ENCODE data around the gene SARS1.

DNA sequence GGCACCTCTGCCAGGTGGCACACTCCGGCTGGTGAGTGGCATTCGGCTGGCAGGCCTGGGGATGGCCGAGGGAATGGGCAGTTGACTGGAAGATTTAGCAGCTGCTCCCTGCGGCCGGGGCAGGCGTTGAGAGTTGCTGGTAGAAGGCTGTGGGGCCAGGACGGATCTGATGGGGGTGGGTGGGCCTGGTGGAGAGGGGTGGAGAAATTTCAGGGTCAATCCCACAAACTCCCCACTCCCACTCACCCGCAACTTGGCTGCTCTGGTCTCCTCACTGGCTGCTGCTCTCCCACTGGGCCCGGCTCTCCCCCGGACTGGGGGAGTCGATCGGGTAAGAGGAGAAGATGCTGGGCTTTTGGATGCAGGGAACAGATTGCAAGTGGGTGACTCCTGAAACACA lies 67.1 kb downstream of the SARS1 start:
- TF ChIP-seq, protein P1, sequence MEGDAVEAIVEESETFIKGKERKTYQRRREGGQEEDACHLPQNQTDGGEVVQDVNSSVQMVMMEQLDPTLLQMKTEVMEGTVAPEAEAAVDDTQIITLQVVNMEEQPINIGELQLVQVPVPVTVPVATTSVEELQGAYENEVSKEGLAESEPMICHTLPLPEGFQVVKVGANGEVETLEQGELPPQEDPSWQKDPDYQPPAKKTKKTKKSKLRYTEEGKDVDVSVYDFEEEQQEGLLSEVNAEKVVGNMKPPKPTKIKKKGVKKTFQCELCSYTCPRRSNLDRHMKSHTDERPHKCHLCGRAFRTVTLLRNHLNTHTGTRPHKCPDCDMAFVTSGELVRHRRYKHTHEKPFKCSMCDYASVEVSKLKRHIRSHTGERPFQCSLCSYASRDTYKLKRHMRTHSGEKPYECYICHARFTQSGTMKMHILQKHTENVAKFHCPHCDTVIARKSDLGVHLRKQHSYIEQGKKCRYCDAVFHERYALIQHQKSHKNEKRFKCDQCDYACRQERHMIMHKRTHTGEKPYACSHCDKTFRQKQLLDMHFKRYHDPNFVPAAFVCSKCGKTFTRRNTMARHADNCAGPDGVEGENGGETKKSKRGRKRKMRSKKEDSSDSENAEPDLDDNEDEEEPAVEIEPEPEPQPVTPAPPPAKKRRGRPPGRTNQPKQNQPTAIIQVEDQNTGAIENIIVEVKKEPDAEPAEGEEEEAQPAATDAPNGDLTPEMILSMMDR (IDR thresholded peaks at IDR 0.05; ENCODE audit: control extremely low read depth in 1 of 3, insufficient read depth in 1 of 3, low read depth in 1 of 3, low read length in 3 of 3) = no peak
- TF ChIP-seq POLR2A (IDR thresholded peaks at IDR 0.05; ENCODE audit: control extremely low read depth in 1 of 2, low read depth in 2 of 2, low read length in 2 of 2) (no peak), GABPA (IDR thresholded peaks at IDR 0.05; ENCODE audit: borderline replicate concordance, insufficient read depth, low read length) (no peak), TEAD4 (IDR thresholded peaks at IDR 0.05; ENCODE audit: low read depth, low read length) (no peak), GTF2F1 (IDR thresholded peaks at IDR 0.05; ENCODE audit: borderline replicate concordance, low read depth, low read length) (no peak), EP300 (IDR thresholded peaks at IDR 0.05; ENCODE audit: borderline replicate concordance in 1 of 2, low read depth in 2 of 2, low read length in 2 of 2) (no peak), SRF (IDR thresholded peaks at IDR 0.05; ENCODE audit: low read depth, low read length) (no peak), JUN (IDR thresholded peaks at IDR 0.05; ENCODE audit: low read depth, low read length) (no peak), ZNF274 (IDR thresholded peaks at IDR 0.05; ENCODE audit: borderline replicate concordance, extremely low read depth, low read length) (no peak), RXRA (IDR thresholded peaks at IDR 0.05; ENCODE audit: insufficient read depth, low read depth, low read length) (no peak)
- TF ChIP-seq, protein P2, sequence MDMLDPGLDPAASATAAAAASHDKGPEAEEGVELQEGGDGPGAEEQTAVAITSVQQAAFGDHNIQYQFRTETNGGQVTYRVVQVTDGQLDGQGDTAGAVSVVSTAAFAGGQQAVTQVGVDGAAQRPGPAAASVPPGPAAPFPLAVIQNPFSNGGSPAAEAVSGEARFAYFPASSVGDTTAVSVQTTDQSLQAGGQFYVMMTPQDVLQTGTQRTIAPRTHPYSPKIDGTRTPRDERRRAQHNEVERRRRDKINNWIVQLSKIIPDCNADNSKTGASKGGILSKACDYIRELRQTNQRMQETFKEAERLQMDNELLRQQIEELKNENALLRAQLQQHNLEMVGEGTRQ (IDR thresholded peaks at IDR 0.05; ENCODE audit: low read length) = no peak
- TF ChIP-seq, protein P3, sequence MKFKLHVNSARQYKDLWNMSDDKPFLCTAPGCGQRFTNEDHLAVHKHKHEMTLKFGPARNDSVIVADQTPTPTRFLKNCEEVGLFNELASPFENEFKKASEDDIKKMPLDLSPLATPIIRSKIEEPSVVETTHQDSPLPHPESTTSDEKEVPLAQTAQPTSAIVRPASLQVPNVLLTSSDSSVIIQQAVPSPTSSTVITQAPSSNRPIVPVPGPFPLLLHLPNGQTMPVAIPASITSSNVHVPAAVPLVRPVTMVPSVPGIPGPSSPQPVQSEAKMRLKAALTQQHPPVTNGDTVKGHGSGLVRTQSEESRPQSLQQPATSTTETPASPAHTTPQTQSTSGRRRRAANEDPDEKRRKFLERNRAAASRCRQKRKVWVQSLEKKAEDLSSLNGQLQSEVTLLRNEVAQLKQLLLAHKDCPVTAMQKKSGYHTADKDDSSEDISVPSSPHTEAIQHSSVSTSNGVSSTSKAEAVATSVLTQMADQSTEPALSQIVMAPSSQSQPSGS (IDR thresholded peaks at IDR 0.05; ENCODE audit: low read length) = no peak
